ENCODE measurements around the gene USP22. TPM values are rescaled to one million over a fixed set of nuclear protein-coding genes. Genes with fewer than 3 reads are reported as not detected.
A peak's percentile ranks its signal among the peaks of the same experiment; 100 is the strongest.

Gene USP22
- total and polyA plus RNA-seq, 8 donors = 22.7 to 102 (median 75.5) TPM

DNA sequence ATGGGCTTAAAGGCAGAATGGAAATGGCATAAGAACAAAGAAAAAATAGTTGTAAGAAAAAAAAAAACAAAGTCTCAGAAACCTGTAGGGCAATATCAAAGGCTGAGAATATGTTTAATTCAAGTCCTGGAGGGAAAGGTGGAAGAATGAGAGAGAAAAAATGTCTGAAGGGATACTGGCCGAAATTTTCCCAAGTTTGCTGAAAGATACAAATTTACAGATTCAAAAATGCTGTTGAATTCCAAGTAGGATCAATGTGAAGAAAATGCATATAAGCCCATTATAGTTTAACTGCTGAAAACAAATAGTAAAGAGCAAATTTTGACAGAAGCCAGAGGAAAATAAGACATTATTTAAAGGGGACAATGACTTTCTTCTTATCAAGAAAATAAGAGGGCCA lies 6.6 kb upstream of the USP22 start:
- Histone ChIP-seq H3K36me3 (no peaks in the 10 kb centered on the region), H3K27me3 (no peaks in the 10 kb centered on the region), H3K4me1 (no peaks in the 10 kb centered on the region), H3K9me3 (no peaks in the 10 kb centered on the region), H3K4me3 (no peak overlapping the region), H3K27ac (no peak overlapping the region)
- ATAC-seq (no peak), FAIRE-seq (no peak), DNase-seq (no peak)
- TF ChIP-seq, protein P1, sequence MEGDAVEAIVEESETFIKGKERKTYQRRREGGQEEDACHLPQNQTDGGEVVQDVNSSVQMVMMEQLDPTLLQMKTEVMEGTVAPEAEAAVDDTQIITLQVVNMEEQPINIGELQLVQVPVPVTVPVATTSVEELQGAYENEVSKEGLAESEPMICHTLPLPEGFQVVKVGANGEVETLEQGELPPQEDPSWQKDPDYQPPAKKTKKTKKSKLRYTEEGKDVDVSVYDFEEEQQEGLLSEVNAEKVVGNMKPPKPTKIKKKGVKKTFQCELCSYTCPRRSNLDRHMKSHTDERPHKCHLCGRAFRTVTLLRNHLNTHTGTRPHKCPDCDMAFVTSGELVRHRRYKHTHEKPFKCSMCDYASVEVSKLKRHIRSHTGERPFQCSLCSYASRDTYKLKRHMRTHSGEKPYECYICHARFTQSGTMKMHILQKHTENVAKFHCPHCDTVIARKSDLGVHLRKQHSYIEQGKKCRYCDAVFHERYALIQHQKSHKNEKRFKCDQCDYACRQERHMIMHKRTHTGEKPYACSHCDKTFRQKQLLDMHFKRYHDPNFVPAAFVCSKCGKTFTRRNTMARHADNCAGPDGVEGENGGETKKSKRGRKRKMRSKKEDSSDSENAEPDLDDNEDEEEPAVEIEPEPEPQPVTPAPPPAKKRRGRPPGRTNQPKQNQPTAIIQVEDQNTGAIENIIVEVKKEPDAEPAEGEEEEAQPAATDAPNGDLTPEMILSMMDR (IDR thresholded peaks at IDR 0.05) = no peak
- intact Hi-C loops (cut with DNase I) = no loop called here
- WGBS, 2 donors = 66 to 78% methylated on average over 1 of the region's 1 CpG

DNA sequence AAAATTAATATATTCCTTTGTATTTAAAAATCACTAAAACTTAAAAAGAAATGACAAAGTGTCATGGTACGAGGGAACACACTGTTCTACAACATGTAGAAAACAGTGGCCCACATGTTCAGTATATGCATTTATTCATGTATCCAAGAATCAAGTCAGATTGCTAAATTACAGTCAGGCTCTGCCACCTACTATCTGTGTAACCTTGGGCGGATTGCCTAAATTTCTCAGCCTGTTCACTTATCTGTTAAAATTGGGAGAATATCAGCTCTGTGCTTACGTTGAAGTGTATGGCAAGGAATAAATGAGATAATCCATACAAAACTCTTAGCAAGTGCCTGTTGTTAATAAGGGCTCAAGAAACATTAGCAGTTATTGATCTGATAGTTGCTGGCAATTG lies 3.4 kb upstream of the USP22 start:
- H3K4me3 ChIP-seq = no peak overlapping the region
- FAIRE-seq (no peak), DNase-seq (no peak), ATAC-seq (no peak)
- no peaks in the 10 kb centered on the region for H3K27me3 ChIP-seq
- no peak overlapping the region for H3K27ac ChIP-seq
- H3K4me1 ChIP-seq = peaks cover 0 to 7% (median 6%) of the 10 kb centered on the region in 3 donors
- TF ChIP-seq, protein P1 (IDR thresholded peaks at IDR 0.05) = no peak
- WGBS, 2 donors = 51 to 68% methylated on average over 3 of the region's 3 CpGs
- H3K36me3 ChIP-seq = no peaks in the 10 kb centered on the region
- H3K9me3 ChIP-seq = no peaks in the 10 kb centered on the region
- intact Hi-C loops (cut with DNase I) = no loop called here

DNA sequence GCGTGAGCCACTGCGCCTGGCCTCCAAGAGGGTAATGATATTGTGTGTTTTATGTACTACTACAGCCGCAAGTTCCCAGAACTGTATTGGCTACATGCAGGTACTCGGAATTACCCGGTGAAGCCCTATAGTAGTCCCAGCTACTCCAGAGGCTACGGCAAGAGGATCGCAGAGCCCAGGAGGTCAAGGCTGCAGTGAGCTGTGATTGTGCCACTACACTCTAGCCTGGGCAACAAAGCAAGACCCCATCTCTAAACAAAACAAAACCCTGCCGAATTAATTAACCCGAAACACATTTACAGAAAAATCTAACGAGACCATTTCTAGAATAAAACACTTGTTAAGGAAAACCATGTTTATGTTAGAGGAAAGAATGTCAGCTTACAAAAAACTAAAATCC lies 2.2 kb upstream of the USP22 start:
- TF ChIP-seq, protein P1 (IDR thresholded peaks at IDR 0.05) = no peak
- H3K27me3 ChIP-seq = no peaks in the 10 kb centered on the region
- H3K4me1 ChIP-seq = peaks cover 0 to 10% (median 8%) of the 10 kb centered on the region in 3 donors
- 89 to 96% methylated on average over 10 of the region's 10 CpGs for WGBS, 2 donors
- H3K9me3 ChIP-seq = no peaks in the 10 kb centered on the region
- H3K4me3 ChIP-seq = no peak overlapping the region
- FAIRE-seq (no peak), DNase-seq (no peak), ATAC-seq (no peak)
- intact Hi-C loops (cut with DNase I) = no loop called here
- no peak overlapping the region for H3K27ac ChIP-seq
- H3K36me3 ChIP-seq = no peaks in the 10 kb centered on the region

DNA sequence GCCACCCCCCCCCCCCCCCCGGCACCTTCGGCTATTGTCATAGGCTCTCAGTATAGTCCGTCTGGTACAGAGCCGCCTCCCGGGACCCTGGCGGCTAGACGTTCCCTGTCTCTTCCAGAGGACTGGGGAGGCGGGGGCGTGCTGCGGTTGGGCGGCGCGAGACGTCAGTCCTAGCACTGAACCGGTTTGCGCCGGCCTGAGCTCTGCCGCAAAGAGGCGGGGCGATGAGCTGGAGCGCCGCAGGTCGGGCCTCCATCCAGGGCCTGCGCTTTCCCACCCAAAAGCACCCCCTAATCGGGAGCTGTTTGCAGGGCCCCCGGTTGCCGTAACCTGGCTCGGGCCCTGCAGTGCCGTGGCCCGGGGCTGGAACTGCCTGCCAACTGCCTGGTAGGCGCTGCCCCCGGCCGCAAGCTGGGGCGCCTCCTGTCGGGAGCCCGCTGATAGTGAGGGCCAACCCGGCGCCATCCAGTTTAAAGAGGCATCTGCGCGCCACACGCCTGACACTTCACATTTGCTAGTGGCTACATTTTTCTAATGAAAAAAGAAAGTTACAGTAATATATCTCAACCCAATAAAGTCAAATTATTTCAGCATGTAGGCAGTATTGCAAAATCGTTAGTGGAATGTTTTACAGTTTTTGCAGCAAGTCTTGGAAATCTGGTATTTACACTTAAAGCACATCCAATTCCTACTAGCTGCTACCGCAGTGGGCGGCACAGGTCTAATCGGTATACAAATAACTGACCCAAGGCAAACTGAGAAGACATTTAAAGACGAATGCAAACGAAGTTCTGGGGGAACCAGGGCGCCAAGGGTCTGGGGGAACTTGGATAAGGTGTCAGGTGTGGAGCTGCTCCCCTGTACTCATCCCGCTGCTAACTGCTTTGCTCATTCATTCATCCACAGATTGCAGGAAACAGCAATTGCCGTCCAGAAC lies 753 bp upstream of the USP22 start:
- Histone ChIP-seq H3K27ac (peak overlapping the region; percentile 82 to 98 (median 94)), H3K36me3 (no peaks in the 10 kb centered on the region), H3K4me3 (peak overlapping the region; percentile 36 to 71 (median 54)), H3K27me3 (no peaks in the 10 kb centered on the region), H3K4me1 (peaks cover 0 to 19% (median 16%) of the 10 kb centered on the region in 3 donors), H3K9me3 (no peaks in the 10 kb centered on the region)
- TF ChIP-seq, protein P1 (IDR thresholded peaks at IDR 0.05) = peak; percentile 41 to 71 (median 51)
- FAIRE-seq (no peak), DNase-seq (peak; percentile 95 to 99 (median 99)), ATAC-seq (peak; percentile 87 to 94 (median 88))
- 1 to 2% methylated on average over 42 to 50 of the region's 50 CpGs for WGBS, 2 donors
- intact Hi-C loops (cut with DNase I) = no loop called here

Data from pancreas (tissue), 10 donors.